K562 (cell line): ENCODE results near the gene EHD3.

Source experiments
- GABPA ChIP-seq: fragments of 200-800 bp; sonication (Bioruptor generic); conservative IDR thresholded peaks from 2 replicates; pipeline ENCODE4 v1.6.1; 2016; ENCODE audit warnings: low read depth, missing genetic modification characterization, missing compliant biosample characterization
- TCF7L2 ChIP-seq: fragments of 150-350 bp; IDR thresholded peaks from 2 replicates; pipeline ENCODE4 v1.6.1; 2016; ENCODE audit warnings: low read depth, mild to moderate bottlenecking, low read length, moderate library complexity
- TEAD1 ChIP-seq, 2 experiments: fragments of 450-650 bp in 1 of 2; sonication (generic) in 1 of 2; formaldehyde crosslinking; IDR thresholded peaks; 2 replicates each; pipeline versions ENCODE4 v1.4.0 to v1.8.0; 2020 to 2022; ENCODE audit warnings: mild to moderate bottlenecking in 2 of 2, missing genetic modification reagents in 1 of 2
- ZNF507 ChIP-seq: conservative IDR thresholded peaks from 2 replicates; pipeline ENCODE4 v1.6.1; 2017; ENCODE audit warnings: missing genetic modification characterization, missing compliant biosample characterization
- ZNF583 ChIP-seq: fragments of 250-450 bp; sonication (Bioruptor Pico); IDR thresholded peaks from 2 replicates; pipeline ENCODE4 v1.4.0; 2020
- TF ChIP-seq, protein P1 (sequence below), 3 experiments: IDR thresholded peaks in 2 of 3; conservative IDR thresholded peaks in 1 of 3; 2 replicates each; pipeline ENCODE4 v1.5.1; 2011 to 2012; ENCODE audit warnings: low read length in 3 of 3, mild to moderate bottlenecking in 3 of 3, control low read depth in 2 of 3, improper control_type of control experiment in 1 of 3, inconsistent platforms in 1 of 3, low read depth in 1 of 3, mixed read lengths in 1 of 3, moderate library complexity in 1 of 3; ENCODE audit not compliant: insufficient read depth in 2 of 3

- TF ChIP-seq ZNF507, result no peak
- TF ChIP-seq TCF7L2, result no peak
- no peak for TF ChIP-seq ZNF583
- TF ChIP-seq, protein P1, sequence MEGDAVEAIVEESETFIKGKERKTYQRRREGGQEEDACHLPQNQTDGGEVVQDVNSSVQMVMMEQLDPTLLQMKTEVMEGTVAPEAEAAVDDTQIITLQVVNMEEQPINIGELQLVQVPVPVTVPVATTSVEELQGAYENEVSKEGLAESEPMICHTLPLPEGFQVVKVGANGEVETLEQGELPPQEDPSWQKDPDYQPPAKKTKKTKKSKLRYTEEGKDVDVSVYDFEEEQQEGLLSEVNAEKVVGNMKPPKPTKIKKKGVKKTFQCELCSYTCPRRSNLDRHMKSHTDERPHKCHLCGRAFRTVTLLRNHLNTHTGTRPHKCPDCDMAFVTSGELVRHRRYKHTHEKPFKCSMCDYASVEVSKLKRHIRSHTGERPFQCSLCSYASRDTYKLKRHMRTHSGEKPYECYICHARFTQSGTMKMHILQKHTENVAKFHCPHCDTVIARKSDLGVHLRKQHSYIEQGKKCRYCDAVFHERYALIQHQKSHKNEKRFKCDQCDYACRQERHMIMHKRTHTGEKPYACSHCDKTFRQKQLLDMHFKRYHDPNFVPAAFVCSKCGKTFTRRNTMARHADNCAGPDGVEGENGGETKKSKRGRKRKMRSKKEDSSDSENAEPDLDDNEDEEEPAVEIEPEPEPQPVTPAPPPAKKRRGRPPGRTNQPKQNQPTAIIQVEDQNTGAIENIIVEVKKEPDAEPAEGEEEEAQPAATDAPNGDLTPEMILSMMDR (IDR thresholded peaks at IDR 0.05 in 2 of 3, conservative IDR thresholded peaks at IDR 0.05 in 1 of 3; ENCODE audit: insufficient read depth in 2 of 3, low read depth in 1 of 3, low read length in 3 of 3), result no peak
- no peak for TF ChIP-seq GABPA (tag)
- no peak for TF ChIP-seq TEAD1 (CRISPR knock-in tag; IDR thresholded peaks at IDR 0.05)
These were observed 43.7 kb downstream of the EHD3 start for GRCh38 chr2:31277621-31278020.
